Omental fat pad (tissue), 4 donors: ENCODE measurements around the gene FAM163B. TPM values are rescaled to one million over a fixed set of nuclear protein-coding genes. Genes with fewer than 3 reads are reported as not detected.

ENCODE experiments used
- ATAC-seq: fragments of 150-250 bp; one replicate; pipeline ENCODE4 v1.9.1; 2016; ENCODE audit warnings: mild to moderate bottlenecking, moderate library complexity; ENCODE audit not compliant: low FRiP score
- DNase-seq: peaks from one replicate; pipeline ENCODE4 v3.0.0-alpha.2; 2019; ENCODE audit warnings: low spot score
- total RNA-seq, 4 donors: library from RNA; depleted of rRNA; stranded (reverse); fragments of >200 nt; gene quantifications; one replicate each; pipeline ENCODE4 v1.1.0, GENCODE V29; 2016
- TF ChIP-seq, protein P1 (sequence below), 3 donors: fragments of 450-650 bp; IDR thresholded peaks; one replicate each; pipeline ENCODE4 v1.5.1; 2016 to 2017; ENCODE audit warnings: antibody characterized with exemption in 3 of 3, mild to moderate bottlenecking in 3 of 3, moderate library complexity in 2 of 3

Gene FAM163B
- total RNA-seq, 4 donors from 2014 or later = not detected

DNA sequence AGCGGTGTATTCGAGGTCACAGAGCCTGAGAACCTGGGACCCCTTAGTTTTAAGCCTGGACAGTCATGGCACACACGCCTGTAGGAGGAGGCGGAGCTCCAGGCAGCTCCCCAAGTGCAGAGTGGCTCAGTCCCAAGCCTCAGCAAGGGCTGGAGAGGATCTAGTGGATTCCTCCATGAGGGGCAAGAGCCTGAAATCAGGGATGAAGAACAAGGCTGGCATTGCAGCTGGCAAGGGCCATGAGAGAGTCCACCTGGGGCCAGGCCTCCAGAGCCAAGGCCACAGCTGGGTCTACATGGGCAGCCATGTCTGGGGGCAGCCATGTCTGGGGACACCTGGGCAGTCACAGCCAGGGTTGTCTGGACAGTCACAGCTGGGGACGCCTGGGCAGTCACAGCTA is 52.8 kb downstream of the FAM163B start:
- ATAC-seq (no peak), DNase-seq (no peak)
- TF ChIP-seq, protein P1, sequence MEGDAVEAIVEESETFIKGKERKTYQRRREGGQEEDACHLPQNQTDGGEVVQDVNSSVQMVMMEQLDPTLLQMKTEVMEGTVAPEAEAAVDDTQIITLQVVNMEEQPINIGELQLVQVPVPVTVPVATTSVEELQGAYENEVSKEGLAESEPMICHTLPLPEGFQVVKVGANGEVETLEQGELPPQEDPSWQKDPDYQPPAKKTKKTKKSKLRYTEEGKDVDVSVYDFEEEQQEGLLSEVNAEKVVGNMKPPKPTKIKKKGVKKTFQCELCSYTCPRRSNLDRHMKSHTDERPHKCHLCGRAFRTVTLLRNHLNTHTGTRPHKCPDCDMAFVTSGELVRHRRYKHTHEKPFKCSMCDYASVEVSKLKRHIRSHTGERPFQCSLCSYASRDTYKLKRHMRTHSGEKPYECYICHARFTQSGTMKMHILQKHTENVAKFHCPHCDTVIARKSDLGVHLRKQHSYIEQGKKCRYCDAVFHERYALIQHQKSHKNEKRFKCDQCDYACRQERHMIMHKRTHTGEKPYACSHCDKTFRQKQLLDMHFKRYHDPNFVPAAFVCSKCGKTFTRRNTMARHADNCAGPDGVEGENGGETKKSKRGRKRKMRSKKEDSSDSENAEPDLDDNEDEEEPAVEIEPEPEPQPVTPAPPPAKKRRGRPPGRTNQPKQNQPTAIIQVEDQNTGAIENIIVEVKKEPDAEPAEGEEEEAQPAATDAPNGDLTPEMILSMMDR (IDR thresholded peaks at IDR 0.05) = no peak

DNA sequence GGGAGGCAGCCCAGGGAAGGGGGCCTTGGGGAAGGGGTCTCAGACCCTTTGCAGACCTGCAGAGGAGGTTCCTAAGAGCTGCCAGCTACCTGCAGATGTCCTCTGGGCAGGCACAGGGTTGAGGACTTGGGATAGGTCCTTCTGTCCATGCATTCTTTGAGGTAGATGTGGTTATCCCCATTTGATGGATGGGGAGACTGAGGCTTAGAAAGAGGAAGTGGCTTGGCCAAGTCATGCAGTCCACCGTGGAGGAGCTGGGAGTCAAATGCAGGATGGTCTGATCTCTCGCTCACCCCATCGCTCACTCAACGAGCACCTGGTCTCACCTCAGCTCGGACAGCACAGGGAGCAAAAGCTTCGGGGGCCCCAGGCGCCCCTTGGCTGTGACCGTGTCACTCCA is 54.5 kb downstream of the FAM163B start:
- no peak for DNase-seq
- no peak for ATAC-seq
- TF ChIP-seq, protein P1 (IDR thresholded peaks at IDR 0.05) = no peak

DNA sequence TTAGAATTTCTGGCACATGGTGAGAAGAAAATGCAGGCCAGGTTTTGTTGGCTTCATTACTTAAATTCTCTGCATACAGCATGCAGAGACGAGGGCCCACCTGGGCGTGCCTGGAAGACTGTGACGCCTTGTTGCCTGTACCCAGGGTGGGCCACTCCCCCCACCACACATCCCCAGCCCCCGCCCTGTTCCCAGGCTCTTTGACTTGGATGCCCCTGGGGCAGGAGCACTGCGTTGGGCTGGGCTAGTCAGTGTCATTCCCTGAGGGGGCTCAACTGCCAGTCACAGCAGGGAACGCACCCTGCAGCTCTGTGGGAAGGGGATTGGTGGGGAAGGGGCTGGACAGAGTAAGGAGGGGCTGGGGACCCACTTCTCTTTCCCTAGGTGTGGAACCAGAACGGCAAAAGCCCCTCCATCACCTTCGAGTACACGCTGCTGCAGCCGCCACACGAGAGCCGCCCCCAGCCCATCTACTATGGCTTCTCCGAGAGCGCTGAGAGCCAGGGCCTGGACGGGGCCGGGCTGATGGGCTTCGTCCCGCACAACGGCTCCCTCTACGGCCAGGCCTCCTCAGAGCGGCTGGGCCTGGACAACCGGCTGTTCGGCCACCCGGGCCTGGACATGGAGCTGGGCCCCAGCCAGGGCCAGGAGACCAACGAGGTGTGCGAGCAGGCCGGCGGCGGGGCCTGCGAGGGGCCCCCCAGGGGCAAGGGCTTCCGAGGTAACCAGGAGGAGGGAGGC is 55.0 kb downstream of the FAM163B start:
- ATAC-seq (no peak), DNase-seq (no peak)
- TF ChIP-seq, protein P1 (IDR thresholded peaks at IDR 0.05) = no peak

DNA sequence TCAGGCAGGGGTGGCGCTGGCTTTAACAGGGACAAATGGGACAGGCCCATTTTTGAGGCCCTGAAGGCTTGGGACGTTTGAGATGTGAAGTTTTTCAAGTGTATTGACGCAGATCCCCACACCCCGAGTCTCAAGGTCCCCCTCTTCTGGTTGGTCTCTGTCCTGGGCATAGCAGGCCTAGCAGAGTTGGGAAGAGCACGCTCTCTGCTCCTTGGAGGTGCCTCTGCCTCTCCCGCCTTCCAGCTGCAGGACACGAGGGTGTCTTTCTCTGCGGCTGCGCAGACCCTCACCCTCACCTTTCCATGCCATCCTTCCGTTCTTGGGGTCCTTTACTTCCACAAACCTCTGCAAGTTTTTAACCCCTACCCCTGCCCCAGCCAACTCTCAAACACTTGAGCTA is 56.1 kb downstream of the FAM163B start:
- DNase-seq (no peak), ATAC-seq (no peak)
- TF ChIP-seq, protein P1 (IDR thresholded peaks at IDR 0.05) = no peak

DNA sequence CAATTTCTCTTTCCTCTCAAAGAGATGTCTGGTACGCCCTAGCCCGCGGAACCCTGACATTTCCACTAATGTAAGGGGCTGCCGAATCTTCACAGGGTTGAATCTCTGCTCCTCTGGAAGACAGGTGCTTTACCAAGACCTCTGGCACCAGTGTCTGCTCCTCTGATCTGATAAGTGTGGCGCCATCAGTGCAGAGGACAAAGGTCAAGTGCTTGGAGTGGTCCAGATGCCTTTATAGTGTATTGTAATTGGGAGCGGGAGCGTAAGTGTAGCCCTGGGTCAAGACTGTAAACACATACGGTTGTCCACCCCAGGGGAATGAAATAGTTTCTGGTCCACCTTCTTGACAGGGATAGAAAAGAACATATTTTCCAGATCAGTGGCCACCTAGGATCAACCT is 57.0 kb downstream of the FAM163B start:
- ATAC-seq (no peak), DNase-seq (no peak)
- TF ChIP-seq, protein P1 (IDR thresholded peaks at IDR 0.05) = no peak

DNA sequence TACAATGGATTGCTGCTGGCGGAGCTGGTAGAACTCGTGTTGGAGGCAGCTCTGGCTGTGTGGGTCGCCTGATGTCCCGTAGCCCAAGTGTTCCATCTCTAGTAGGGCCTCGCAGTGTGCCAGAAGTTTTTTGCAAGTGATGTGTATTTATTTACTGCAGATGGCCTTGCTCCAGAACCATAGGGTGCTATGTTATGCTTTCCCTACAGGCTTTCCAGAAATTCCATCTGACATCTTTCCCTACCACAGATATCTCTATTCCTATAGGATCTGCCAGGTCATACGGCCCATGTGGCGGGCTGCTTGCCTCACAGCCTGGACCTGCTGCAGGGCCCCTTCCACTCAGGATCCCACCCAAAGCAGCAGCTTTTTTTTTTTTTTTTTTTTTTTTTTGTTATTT is 57.7 kb downstream of the FAM163B start:
- ATAC-seq = no peak

DNA sequence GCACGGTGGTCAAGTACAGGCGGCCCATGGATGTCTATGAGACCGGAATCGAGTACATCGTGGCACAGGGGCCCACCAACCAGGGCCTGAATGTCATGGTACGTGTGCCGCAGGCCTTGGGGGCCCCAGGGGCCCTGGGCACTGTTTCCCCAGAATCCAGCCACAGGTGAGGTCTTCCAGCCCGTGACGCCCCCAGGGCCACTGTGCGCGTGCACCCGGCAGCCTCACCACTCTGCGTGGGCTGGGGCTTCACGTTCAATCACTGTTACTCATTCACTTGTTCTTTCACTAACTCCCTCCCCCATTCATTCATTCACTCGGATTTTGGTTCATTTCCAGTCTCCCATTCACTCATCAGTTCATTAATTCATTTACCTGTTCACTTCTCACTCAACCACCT is 62.1 kb downstream of the FAM163B start:
- DNase-seq (no peak), ATAC-seq (no peak)
- TF ChIP-seq, protein P1 (IDR thresholded peaks at IDR 0.05) = no peak

More for the DNA sequence above, 57.7 kb downstream of the FAM163B start:
- no peak for DNase-seq
- TF ChIP-seq, protein P1 (IDR thresholded peaks at IDR 0.05) = no peak
